NCI-H510A (cell line): Measurements from ENCODE around the gene AGPAT4.

Source experiments
- DNase-seq: peaks from one replicate; lab custom pipeline; 2025; lab: John Stamatoyannopoulos, UW

The AGPAT4 gene

DNA sequence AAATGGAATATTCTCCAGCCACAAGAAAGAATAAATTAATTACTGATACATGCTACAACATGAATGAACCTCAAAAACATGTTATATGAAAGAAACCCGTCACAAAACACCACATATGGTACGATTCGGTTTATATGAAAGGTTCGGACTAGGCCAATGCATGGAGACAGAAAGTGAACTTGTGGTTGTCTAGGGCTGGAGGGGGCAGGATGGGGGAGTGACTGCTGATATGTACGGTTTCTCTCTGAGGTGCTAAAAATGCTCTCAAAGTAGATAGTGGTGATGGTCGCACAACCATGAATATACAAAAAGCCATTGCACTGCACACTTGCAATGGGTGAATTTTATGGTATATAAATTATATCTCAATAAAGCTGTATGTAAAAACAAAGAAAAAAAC is 18.3 kb downstream of the AGPAT4 start:
- no peak for DNase-seq

DNA sequence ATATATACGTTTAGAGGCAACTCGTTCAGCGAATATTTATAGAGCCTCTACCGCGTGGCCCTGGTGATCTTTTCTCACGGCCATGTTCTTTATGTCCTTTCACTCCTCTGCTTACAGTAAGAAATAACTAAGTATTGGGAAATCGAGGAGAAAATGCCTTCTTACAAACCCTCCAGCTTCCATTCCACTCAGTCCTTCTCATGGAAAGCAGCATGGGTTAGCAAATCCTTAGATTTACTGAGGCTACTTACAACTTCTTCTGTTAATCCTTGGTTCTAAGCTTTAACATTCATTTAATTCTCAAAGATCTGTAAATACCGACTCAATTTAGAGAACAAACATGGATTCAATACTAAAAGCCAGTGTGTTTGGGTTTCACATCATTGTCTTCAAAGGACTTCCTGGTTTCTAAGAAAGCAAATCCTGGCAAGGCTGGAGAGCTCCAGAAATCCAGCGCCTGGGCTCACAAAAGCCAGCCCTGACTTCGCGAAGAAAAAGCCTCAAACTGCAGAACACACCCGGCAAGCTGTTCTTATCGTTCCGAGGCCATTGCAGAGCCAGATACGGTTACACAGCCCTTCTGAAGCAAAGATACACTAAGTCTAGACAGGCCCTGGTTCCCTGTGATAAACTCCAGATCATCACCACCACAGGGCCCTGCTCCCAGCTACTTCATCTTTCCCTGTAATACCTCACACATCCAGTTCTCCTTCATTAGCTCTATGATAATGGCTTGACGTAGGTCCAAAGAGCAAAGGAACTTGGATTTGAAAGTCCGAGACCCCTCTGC is 19.2 kb downstream of the AGPAT4 start:
- DNase-seq, result no peak

DNA sequence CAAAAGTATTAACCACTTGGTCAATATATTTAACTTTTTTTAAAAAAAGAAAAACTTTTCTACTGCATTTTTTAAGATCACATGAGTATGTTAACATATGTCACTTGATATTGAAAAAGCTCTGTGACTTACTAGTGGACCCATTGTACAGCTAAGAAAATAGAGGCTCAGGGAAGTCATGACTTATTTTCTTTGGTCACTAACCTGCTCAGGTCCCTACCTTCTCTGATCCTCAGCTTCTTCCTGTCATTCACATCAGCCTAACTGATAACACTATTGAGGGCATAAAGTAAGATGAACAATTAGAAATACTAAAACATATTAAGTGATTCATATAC is 19.8 kb downstream of the AGPAT4 start:
- DNase-seq, result no peak

DNA sequence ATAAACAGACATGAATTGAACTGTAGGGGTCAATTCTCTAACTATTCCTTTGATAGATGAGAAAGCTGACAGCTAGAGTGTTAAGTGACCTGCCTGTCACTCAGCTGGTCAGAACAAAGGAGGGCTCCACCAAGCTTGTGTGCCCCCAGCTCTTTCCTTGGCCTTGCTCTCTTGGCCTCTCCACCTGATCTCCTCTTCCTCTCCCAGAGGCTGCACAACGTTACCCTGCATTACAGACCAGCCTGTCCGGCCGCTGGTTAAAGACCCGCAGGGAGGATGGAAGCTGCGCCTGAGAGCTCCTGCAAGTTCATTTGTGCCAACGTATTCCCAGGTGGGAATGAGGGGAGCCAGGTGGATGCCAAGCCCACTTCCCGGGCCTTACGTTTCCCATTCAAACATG is 22.5 kb downstream of the AGPAT4 start:
- DNase-seq, result no peak

DNA sequence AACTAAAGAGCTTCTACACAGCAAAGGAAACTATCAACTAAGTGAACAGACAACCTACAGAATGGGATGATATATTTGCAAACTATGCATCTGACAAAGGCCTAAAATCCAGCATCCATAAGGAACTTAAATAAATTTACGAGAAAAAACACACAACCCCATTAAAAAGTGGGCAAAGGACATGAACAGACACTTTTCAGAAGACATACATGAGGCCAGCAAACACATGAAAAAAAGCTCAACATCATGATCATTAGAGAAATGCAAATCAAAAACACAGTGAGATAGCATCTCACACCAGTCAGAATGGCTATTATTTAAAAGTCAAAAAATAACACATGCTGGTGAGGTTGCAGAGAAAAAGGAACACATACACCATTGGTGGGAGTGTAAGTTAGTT is 24.5 kb downstream of the AGPAT4 start:
- DNase-seq, result no peak

DNA sequence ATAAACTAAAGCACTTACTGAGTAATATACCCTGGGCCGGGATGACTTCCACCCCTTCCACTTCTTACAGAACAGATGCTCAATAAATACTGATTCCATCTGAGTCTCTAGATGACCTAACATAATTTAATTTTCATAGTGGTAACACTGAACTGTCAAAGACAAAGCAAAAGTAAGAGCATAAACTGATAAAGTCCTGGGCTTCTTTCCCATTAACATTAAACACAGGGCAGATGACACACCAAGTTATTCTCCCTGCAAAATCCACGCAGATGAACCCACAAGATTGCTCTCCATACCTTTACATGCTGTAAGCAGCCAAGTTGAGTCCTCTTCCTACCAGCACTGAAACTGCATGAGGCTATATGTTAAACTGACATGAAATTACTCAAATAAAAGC is 27.1 kb downstream of the AGPAT4 start:
- DNase-seq, result no peak

DNA sequence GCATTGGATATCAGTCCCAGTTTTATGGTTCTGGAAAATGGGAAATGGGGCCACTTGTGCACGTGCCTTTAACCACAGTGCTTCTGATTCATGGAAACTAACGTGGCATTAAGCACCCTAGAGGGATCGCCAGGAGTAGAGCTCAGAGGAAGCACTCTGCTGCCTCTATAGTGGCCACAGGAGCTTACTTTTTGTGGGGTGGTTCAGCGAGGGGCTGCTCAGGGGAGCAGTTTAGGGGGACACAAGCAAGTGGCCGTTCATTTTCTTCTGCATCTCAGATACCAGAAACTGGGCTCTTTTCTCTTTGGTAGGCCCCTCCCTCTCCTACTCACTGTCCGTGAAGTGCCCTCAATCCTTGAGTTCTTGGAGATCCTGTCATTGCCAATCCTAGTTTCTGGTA is 28.5 kb downstream of the AGPAT4 start:
- no peak for DNase-seq

DNA sequence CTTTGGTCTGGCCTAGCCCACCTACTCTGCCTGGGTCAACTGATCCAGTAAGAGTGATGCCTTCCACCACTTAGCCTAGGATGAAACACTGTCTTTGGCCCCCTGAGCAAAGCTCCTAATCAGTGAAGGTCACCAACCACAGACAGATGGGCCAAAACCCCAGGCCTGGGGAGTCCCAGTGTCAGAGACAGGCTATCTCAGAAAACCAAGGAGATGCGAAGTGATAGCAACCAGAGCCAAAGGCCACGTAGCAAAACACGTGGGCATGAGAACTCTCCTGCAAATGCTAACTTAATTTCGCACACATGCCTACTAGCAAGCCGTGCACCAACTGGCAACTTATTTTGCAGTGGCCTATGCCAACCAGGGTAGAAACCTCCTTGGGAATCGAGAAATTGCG is 29.1 kb downstream of the AGPAT4 start:
- DNase-seq, result no peak

DNA sequence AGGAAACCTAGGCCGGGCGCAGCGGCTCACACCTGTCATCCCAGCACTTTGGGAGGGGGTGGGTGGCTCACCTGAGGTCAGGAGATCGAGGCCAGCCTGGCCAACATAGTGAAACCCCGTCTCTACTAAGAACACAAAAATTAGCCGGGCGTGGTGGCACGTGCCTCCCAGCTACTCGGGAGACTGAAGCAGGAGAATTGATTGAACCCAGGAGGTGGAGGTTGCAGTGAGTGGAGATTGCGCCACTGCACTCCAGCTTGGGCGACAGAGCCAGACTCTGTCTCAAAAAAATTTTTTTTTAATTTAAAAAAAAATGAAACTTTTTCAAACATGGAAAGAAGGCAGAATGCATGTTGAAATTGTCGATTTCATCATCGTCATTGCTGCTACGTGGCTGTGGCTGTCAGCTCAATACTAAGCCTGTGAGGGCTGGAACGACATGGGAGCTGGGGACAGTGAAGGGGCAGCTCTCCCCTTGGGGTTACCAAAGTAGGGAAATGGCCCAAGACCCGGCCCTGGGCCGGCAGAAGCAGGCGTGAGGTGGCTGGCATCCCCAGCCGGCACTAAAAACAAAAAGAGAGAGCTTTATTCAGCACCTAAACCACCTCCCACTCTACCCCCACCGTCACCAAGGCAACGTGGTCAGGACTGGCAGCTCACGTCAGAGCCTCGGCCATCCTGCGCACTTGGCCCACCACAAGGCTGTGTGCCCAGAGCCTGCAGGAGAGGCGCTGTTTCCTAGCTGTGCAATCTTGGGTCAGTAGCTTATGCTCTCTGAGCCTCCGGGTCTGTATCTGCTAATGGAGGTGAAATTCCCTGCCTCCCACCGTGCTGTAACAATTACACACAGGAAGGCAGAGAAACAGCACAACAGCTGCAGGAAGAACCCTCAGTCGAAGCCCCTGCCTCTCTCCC is 30.8 kb downstream of the AGPAT4 start:
- no peak for DNase-seq

DNA sequence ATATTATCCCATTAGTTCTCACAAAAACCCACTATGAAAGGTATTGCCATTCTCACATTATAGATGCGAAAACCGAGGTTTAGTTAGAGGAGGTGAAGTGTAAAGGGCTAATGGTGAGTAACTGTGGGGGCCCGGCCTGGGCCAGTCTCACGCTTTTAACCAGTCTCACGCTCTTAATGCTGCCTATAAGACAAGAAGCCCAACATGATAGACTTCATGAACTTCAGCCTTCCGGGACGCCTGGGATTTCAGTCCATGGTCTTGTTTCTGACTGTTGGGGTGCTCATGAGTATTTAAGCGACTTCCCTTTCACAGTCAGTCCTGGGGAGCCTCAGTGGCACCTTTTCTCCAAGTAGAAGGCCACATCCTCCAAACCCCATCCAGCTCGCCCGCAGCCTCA is 31.7 kb downstream of the AGPAT4 start:
- DNase-seq, result no peak

DNA sequence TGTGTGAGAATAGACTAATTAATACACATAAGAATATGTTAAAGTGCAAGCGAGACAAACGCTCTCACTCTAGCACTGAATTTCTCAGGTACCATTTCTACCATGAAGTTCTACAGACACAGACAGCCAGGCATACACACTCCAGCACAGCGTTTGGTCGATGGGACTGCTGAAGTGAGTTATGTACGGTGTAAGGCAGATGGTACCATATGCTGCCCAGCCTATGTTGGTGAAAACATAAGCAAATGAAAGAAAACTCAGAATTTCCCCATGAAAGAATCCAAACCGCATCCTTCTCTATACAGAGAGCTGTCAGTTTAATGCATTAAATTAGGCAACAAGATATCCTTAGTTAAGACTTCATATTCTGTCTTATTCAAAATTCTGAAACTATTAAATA is 34.9 kb downstream of the AGPAT4 start:
- DNase-seq, result no peak

DNA sequence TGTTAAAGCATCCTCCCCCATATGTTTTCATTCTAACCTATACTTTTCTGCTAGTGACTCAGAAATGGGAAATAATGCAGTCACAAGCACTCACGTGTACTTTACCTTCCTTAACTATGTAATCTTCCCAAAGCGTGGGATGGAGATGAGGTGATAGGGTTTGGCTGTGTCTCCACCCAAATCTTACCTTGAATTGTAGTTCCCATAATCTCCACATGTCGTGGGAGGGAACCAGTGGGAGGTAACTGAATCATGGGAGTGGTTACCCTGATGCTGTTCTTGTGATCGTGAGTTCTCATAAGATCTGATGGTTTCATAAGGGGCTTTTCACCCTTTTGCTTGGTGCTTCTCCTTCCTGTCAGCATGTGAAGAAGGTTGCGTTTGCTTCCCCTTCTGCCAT is 35.4 kb downstream of the AGPAT4 start:
- no peak for DNase-seq

DNA sequence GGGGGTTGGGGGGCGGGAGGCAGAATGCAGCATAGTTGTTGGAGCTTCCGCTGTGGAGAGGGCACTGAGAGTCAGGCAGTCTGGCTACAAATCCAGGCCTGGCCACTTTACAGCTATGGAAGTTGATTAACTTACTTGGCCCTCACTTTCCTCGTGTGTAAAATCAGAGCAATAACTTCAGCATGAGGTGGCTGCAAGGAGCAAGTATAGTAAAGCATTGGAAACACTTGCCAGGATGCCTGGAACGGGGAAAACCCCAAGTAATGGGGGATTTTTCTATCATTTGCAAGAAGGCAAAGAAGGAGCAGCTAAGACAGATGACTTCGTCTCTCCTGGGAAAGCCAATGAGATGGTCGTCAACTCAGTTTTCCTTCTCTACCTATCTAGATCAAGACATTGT is 35.8 kb downstream of the AGPAT4 start:
- no peak for DNase-seq

DNA sequence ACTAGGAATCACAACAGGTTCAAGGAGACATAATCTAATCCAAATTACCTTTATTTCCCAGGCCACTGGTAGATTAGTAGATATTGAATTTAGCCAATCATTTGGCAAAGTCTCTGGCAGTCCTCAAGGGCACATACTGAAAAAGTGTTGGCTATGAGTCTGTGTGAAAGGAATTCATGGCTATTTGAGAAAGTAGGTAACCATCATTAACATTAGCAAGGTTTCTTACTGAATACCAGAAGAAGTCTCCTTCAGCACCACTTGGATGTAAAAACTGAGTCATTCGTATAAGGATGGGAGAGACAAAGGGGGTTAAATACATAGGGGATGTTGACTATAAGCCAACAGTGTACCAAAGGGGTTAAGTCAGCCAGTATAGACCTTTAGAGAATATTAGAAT is 36.7 kb downstream of the AGPAT4 start:
- DNase-seq, result no peak

DNA sequence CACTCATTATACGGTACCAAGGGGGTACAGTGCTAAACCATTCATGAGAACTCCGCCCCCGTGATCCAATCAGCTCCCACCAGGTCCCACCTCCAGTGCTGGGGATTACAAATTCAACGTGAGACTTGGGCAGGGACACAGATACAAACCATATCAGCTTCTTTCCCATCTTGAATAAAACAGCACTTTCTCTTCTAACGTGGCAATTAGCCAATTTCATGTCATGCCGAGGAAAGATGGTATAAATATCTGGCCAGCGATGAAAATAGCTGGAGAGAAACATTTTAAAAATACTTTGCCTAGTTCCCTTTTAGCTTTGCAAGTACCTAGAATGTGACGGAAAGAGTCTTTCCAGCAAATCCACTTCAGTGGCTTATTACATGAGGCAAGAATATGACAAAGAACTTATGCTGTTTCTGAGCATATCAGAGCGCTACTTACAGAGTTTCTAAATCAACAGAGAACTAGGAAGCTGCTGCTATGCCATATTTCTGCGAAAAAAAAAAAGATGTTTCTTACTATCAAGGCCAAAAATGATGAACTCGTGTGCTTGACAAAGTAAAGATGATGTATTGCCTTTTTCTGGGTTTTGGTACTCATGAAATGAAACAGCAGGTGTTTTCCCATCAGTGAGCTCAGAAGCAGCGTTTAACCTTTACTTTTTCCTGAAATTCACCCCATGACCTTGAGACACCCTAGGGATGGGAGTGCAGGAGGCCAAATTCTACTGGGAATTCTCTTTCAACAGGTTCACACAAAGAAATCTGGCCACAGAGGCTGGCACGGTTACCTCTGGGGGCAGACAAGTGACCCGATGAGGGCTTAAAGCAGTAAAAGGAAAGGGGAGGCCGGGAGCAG is 37.9 kb downstream of the AGPAT4 start:
- DNase-seq, result no peak

DNA sequence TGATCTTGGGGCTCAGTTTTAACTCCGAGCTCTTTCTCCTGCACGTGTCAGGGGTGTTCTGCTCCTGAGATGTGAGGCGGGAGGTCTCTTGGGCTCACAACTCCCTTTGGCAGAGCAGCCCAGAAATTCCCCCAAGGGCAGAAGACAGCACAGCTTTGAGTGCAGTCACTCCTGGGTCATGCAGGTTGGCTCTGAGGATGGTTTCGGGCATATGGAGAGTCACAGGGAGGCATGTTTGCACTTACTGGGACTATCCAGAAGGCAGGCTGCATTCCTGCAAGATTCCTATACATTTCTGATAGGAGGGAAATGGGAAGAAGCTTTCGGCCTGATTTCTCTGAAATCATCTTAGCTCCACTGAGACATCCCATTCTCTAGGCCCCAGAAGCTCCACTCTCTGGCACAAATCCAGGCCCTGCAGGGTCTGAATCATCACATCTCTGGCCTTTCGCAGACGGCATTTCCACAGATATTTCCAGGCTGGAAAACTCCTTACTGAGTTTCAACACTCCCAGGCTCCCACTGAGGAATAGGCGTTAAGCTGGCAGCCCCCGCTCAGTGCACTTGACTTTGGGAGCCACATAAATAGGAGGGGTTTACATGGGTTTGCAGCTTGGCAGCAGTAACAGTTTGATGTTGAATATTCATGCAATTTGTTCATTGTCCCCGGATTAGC is 39.7 kb downstream of the AGPAT4 start:
- DNase-seq, result no peak

DNA sequence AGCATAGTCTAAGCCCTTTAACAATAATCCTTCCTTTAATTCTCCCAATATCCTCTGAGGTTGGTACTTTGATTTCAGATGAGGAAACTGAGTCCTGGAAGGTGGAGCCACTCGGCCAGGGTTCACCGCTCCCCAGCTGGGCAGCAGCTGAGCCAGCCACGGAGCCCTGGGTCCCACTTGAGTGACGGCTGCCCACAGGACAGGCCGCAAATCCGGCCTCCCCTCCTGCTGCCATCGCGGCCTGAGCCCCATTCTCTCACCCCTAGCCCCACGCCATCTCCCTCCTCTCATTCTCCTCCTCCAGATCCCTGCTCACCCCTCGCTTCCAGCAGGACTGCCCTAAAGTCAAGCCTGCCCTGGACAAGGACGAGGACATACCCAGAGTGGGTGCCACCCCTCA is 41.4 kb downstream of the AGPAT4 start:
- DNase-seq, result no peak

DNA sequence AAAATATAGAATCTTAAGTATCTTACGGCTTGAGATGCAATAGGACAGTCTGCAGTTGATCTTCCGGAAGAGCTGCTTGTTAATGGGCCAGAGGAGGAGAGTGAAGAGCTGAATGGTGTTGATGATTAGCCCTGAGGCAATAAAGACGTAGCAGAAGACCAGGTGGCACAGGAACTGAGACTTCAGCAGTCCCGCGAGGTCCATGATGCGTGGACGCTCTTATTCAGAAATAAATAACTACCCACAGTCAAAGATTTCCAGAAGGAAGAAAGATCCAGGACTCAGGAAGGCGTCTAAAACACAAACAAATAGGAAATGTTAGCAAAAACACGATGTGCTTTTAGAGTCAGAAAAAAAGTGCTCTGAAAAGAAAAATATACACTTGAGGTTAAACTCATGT is 41.9 kb downstream of the AGPAT4 start:
- no peak for DNase-seq

DNA sequence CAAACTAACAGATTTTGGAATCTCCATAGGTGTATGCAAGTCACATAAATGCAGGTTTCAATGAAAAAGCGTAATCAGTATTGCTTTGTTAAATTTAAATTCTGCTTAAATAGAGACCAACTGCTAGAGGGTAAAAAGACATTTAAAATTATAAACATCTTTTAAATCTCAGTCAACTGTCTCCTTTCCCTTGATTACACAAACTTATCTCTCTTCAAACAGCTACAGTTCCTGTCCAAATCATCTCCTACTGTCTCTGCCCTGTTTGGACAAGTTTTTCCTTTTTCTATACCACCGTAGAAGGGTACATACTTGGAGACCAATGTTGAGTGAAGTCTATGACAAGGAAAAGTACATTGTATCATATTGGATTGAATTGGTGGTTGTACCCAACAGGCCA is 43.5 kb downstream of the AGPAT4 start:
- DNase-seq, result no peak

DNA sequence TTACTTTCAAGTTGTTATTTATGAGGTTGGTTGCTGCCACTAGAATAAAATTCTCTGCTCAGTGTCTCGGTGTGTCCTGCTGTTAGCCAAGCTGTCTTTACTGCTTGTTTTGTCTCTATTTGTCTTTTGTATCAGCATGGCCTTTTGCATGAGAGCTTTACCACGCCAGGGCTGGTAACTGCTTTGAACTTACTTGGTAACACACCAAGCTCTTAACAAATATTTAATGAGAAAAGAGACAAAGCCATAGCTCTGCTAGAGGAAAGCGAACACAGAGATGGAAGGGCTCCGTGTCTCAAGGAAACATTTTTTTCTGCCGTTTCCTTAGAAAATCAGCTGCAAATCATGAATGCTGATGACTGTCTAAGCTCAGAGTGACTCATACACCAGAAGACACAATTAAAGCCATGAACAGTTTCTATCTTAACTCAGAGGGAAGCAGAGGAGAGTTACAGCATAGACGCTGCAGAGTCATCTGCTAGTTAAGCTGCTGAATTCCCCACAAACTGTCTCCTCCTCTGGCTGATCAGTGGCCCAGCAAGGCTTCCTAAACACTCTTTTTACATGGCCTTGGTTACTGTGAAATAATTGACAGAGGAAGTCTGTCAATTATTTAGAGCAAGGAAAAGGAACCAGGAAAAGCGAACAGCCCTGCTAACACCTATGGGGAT is 44.8 kb downstream of the AGPAT4 start:
- DNase-seq, result no peak

DNA sequence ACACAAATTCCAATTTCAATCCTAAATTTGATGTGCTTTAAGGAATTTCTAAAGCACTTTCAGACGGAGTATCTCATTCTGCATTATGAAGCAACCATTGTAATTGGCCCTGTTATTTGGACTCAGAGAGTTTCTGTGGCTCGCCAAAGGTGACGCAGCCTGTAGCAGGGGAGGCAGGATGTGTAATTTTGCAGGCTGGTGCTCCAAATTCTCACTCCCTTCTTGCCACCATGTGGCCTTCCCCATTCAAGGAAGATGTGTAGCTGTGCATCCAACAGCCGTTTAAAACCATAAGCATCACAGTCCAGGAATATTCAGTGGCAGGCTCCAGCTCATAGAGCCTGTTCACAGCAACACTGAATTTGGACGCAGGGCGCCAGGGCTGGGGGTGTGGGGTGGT is 45.8 kb downstream of the AGPAT4 start:
- DNase-seq, result no peak
